ENCODE data around the gene PLAAT3. TPM values are rescaled to one million over a fixed set of nuclear protein-coding genes. Genes with fewer than 3 reads are reported as not detected.

Gene PLAAT3
- total and polyA plus RNA-seq, 2 donors from 2014 or later = 88.2 to 262 TPM

DNA sequence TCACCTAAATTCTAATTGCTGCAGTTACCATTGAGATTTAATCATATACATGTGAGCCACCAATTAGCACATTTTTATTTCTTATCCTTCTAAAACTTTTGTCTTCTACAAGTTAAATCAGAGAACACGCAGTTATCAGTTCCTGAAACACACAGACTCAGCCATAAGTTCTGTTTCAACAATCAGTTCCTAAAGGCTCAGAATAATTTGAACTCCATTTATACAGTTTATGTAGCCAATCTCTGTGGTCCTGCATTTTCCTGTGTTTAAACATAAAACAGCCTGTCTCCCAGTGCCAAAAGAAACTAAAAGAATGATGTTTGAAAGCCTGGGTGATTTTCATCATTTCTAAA lies 2.9 kb downstream of the PLAAT3 start:
- H3K4me1 ChIP-seq (ENCODE audit: control insufficient read depth in 2 of 3, insufficient read depth in 2 of 3, low read depth in 1 of 3, low read length in 3 of 3) = peaks cover 0 to 21% (median 13%) of the 10 kb centered on the region in 3 donors
- H3K27me3 ChIP-seq (ENCODE audit: control insufficient read depth, insufficient read depth, low read length) = no peaks in the 10 kb centered on the region
- H3K36me3 ChIP-seq (ENCODE audit: control insufficient read depth in 2 of 3, insufficient read depth in 3 of 3, low read length in 3 of 3) = no peaks in the 10 kb centered on the region
- H3K4me3 ChIP-seq (ENCODE audit: low read length in 3 of 3) = no peak overlapping the region
- DNase-seq (no peak), FAIRE-seq (no peak)
- TF ChIP-seq, protein P1, sequence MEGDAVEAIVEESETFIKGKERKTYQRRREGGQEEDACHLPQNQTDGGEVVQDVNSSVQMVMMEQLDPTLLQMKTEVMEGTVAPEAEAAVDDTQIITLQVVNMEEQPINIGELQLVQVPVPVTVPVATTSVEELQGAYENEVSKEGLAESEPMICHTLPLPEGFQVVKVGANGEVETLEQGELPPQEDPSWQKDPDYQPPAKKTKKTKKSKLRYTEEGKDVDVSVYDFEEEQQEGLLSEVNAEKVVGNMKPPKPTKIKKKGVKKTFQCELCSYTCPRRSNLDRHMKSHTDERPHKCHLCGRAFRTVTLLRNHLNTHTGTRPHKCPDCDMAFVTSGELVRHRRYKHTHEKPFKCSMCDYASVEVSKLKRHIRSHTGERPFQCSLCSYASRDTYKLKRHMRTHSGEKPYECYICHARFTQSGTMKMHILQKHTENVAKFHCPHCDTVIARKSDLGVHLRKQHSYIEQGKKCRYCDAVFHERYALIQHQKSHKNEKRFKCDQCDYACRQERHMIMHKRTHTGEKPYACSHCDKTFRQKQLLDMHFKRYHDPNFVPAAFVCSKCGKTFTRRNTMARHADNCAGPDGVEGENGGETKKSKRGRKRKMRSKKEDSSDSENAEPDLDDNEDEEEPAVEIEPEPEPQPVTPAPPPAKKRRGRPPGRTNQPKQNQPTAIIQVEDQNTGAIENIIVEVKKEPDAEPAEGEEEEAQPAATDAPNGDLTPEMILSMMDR (IDR thresholded peaks at IDR 0.05; ENCODE audit: borderline replicate concordance, extremely low read depth, insufficient read depth) = no peak
- H3K27ac ChIP-seq (ENCODE audit: low read depth in 2 of 2, low read length in 2 of 2) = no peak overlapping the region
- H3K9me3 ChIP-seq (ENCODE audit: control insufficient read depth in 2 of 3, insufficient read depth in 1 of 3, low read length in 3 of 3) = no peaks in the 10 kb centered on the region
- no peak overlapping the region for H3K9ac ChIP-seq (ENCODE audit: low read length in 3 of 3)
- intact Hi-C loops (cut with DNase I) = no loop called here

DNA sequence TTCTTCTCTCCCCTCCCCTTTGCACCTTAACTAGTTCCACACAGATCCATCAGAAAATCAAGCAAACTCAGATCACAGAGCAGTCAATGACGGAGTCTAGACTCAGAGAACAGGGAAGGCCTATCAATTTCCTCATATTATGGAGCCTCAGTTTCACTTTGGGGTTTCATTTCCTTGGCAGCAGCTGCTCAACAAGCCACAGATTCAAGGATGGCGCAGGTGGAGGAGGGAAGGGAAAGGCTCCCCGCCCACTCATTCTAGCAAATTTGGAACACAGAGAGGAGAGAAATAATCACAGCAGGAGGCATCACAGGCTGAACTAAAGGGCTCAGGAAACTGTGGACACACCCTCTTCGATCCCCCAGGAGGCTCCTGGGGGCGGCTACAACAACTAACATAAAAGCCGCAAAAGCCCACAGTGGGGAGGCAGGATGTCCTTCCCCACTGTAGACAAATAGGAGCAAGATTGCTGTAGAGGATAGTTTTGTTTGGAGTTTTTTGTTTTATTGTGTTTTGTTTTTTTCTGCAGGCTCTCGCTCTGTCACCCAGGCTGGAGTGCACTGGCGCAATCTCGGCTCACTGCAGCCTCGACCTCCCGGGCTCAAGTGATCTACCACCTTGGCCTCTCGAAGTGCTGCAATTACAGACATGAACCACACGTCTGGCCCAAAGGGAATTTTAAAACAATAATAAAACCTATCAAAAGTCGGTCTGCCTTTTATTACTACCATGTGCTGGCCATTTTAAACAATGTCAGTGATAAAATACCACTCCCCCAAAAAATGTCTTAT lies 3.4 kb downstream of the PLAAT3 start:
- H3K9ac ChIP-seq (ENCODE audit: low read length in 3 of 3) = peak overlapping the region in 1 of 3 donors; percentile 19
- no peaks in the 10 kb centered on the region for H3K9me3 ChIP-seq (ENCODE audit: control insufficient read depth in 2 of 3, insufficient read depth in 1 of 3, low read length in 3 of 3)
- H3K27me3 ChIP-seq (ENCODE audit: control insufficient read depth, insufficient read depth, low read length) = no peaks in the 10 kb centered on the region
- intact Hi-C loops (cut with DNase I) = no loop called here
- peak overlapping the region; percentile 49 to 65 for H3K27ac ChIP-seq (ENCODE audit: low read depth in 2 of 2, low read length in 2 of 2)
- no peaks in the 10 kb centered on the region for H3K36me3 ChIP-seq (ENCODE audit: control insufficient read depth in 2 of 3, insufficient read depth in 3 of 3, low read length in 3 of 3)
- peaks cover 0 to 21% (median 13%) of the 10 kb centered on the region in 3 donors for H3K4me1 ChIP-seq (ENCODE audit: control insufficient read depth in 2 of 3, insufficient read depth in 2 of 3, low read depth in 1 of 3, low read length in 3 of 3)
- TF ChIP-seq, protein P1 (IDR thresholded peaks at IDR 0.05; ENCODE audit: borderline replicate concordance, extremely low read depth, insufficient read depth) = no peak
- DNase-seq (no peak), FAIRE-seq (no peak)
- H3K4me3 ChIP-seq (ENCODE audit: low read length in 3 of 3) = peak overlapping the region in 1 of 3 donors; percentile 6

DNA sequence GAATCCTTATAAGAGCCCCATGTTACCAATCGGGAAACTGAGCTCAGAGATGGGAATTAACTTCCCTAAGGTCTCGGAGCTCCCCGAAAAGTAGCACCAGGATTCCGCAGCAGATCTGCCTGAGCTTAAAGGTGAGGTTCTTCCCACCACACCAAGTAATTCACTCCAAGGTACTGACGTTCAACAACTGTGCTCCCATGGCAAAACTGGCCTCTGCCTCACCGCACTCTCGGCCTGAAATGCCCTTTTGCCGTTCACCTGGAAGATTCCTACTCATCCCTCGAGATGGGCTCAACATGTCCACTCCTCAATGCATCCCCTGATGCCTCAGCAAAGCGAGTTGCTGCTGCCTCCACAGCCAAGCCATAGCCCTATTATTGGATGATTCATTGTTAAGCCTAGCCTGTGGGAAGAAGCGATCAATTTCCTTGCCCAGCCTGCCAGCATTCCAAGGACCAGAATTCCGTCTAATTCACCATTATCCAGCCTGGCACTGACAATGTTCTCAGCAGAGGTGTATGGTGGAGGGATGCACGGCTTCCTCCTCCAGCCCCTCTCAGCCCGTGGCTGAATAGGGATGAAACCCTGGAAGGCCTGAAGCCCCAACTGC lies 4.2 kb downstream of the PLAAT3 start:
- peak overlapping the region; percentile 65 to 68 for H3K27ac ChIP-seq (ENCODE audit: low read depth in 2 of 2, low read length in 2 of 2)
- intact Hi-C loops (cut with DNase I) = no loop called here
- H3K4me3 ChIP-seq (ENCODE audit: low read length in 3 of 3) = peak overlapping the region in 1 of 3 donors; percentile 36
- H3K9ac ChIP-seq (ENCODE audit: low read length in 3 of 3) = peak overlapping the region in 1 of 3 donors; percentile 19
- DNase-seq (no peak), FAIRE-seq (no peak)
- H3K36me3 ChIP-seq (ENCODE audit: control insufficient read depth in 2 of 3, insufficient read depth in 3 of 3, low read length in 3 of 3) = no peaks in the 10 kb centered on the region
- H3K9me3 ChIP-seq (ENCODE audit: control insufficient read depth in 2 of 3, insufficient read depth in 1 of 3, low read length in 3 of 3) = no peaks in the 10 kb centered on the region
- no peaks in the 10 kb centered on the region for H3K27me3 ChIP-seq (ENCODE audit: control insufficient read depth, insufficient read depth, low read length)
- TF ChIP-seq, protein P1 (IDR thresholded peaks at IDR 0.05; ENCODE audit: borderline replicate concordance, extremely low read depth, insufficient read depth) = no peak
- peaks cover 0 to 21% (median 13%) of the 10 kb centered on the region in 3 donors for H3K4me1 ChIP-seq (ENCODE audit: control insufficient read depth in 2 of 3, insufficient read depth in 2 of 3, low read depth in 1 of 3, low read length in 3 of 3)
